Osteoblast (primary cell): ENCODE data around the gene SKP2. TPM values are rescaled to one million over a fixed set of nuclear protein-coding genes. Genes with fewer than 3 reads are reported as not detected.

Experiments used
- DNase-seq: peaks from one replicate; pipeline ENCODE4 v3.0.0; 2011; ENCODE audit warnings: low spot score, mixed read lengths; ENCODE audit not compliant: insufficient read length; ENCODE audit errors: missing footprints
- H2AFZ ChIP-seq: 2 replicates; pipeline ENCODE4 v1.6.0; 2011; ENCODE audit warnings: mild to moderate bottlenecking, low read length
- H3K27ac ChIP-seq: 2 replicates; pipeline ENCODE4 v1.5.1; 2011; ENCODE audit warnings: mild to moderate bottlenecking, low read depth, low read length, moderate library complexity
- H3K27me3 ChIP-seq: 2 replicates; pipeline ENCODE4 v1.6.0; 2012; ENCODE audit warnings: mild to moderate bottlenecking, control low read depth, inconsistent platforms, low read length, moderate library complexity; ENCODE audit not compliant: insufficient read depth
- H3K36me3 ChIP-seq: 2 replicates; pipeline ENCODE4 v1.5.1; 2011; ENCODE audit warnings: mild to moderate bottlenecking, low read length, control low read depth, moderate library complexity; ENCODE audit not compliant: insufficient read depth
- H3K4me1 ChIP-seq: 2 replicates; pipeline ENCODE4 v1.5.1; 2011; ENCODE audit warnings: mild to moderate bottlenecking, low read length, control low read depth, moderate library complexity; ENCODE audit not compliant: insufficient read depth
- H3K4me2 ChIP-seq: 2 replicates; pipeline ENCODE4 v1.6.0; 2011; ENCODE audit warnings: mild to moderate bottlenecking, low read length; ENCODE audit not compliant: insufficient read depth
- H3K4me3 ChIP-seq: fragments of 200-600 bp; sonication (generic); 3 replicates; pipeline ENCODE4 v1.5.1; 2012; ENCODE audit warnings: mild to moderate bottlenecking, low read length, inconsistent platforms; ENCODE audit not compliant: insufficient read depth
- H3K79me2 ChIP-seq: 2 replicates; pipeline ENCODE4 v1.6.0; 2012; ENCODE audit warnings: mild to moderate bottlenecking, low read length, control low read depth, inconsistent platforms; ENCODE audit not compliant: insufficient read depth
- H3K9me3 ChIP-seq: 2 replicates; pipeline ENCODE4 v1.5.1; 2011; ENCODE audit warnings: low read depth, low read length, control low read depth
- H4K20me1 ChIP-seq: 2 replicates; pipeline ENCODE4 v1.6.0; 2012; ENCODE audit warnings: mild to moderate bottlenecking, low read length, control low read depth; ENCODE audit not compliant: insufficient read depth
- CTCF ChIP-seq: IDR thresholded peaks from 2 replicates; pipeline ENCODE4 v1.5.1; 2011; ENCODE audit warnings: mild to moderate bottlenecking, low read depth, low read length, moderate library complexity; ENCODE audit errors: extremely low read depth
- total RNA-seq: library from RNA; depleted of rRNA; stranded (reverse); fragments of >200 nt; gene quantifications from 2 replicates; pipeline ENCODE4 v1.2.3, GENCODE V29; 2012

Gene SKP2
- total RNA-seq, 1 donor = 20.6 TPM

DNA sequence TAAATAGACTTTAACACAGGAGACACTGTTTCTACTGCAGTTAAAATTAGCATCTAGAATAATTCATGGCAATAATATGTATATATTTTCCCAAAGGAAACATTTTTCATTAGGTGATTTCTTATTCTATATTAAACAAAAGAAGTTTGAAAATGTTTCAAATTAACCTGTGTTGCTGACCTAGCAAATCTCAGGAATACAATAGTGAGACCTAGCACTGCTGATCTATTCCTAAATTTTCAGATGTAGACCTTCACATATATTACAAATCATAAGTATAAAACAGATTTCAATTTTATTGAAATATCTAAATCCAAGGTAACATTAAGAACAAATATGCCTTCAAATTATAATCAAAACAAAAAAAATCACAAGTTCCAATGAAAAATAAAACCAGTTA, 15.3 kb upstream of the SKP2 start:
- no peaks in the 10 kb centered on the region for H4K20me1 ChIP-seq
- no peak for DNase-seq
- H3K27ac ChIP-seq = no peak overlapping the region
- H3K4me3 ChIP-seq = no peak overlapping the region
- TF ChIP-seq CTCF = no peak
- no peaks in the 10 kb centered on the region for H3K27me3 ChIP-seq
- H2AFZ ChIP-seq = no peak overlapping the region
- H3K4me2 ChIP-seq = no peak overlapping the region
- no peaks in the 10 kb centered on the region for H3K4me1 ChIP-seq
- no peaks in the 10 kb centered on the region for H3K79me2 ChIP-seq
- no peaks in the 10 kb centered on the region for H3K9me3 ChIP-seq
- peaks cover 12% of the 10 kb centered on the region for H3K36me3 ChIP-seq

- no peak overlapping the region for H3K27ac ChIP-seq
- TF ChIP-seq CTCF = no peak
- no peak overlapping the region for H3K4me2 ChIP-seq
- H4K20me1 ChIP-seq = no peaks in the 10 kb centered on the region
- H2AFZ ChIP-seq = no peak overlapping the region
- no peaks in the 10 kb centered on the region for H3K27me3 ChIP-seq
- no peaks in the 10 kb centered on the region for H3K9me3 ChIP-seq
- no peaks in the 10 kb centered on the region for H3K4me1 ChIP-seq
- peaks cover 12% of the 10 kb centered on the region for H3K36me3 ChIP-seq
- DNase-seq = no peak
- H3K4me3 ChIP-seq = no peak overlapping the region
- no peaks in the 10 kb centered on the region for H3K79me2 ChIP-seq
Measured at GRCh38 chr5:36138900-36139683, 12.8 kb upstream of the SKP2 start.

DNA sequence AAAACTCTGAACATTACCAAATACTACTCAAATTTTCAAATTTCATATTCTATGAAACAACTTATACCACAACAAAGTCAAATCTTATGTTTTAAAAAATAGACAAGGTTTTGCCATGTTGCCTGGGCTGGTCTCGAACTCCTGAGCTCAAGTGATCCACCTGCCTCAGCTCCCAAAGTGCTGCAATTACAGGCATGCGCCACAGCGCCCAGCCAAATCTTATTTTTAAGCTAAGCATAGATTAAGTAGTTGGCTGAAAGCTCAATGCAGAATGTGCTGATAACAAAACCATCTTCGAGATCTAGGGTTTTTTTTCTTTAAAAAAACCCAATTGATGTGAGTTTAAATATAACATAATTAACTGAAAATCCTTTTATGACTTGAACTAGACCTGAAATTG, 6.6 kb upstream of the SKP2 start:
- no peak for DNase-seq
- Histone ChIP-seq H3K27ac (no peak overlapping the region), H2AFZ (no peak overlapping the region), H3K4me3 (no peak overlapping the region), H3K4me1 (peaks cover 10% of the 10 kb centered on the region), H3K36me3 (peaks cover 2% of the 10 kb centered on the region), H3K4me2 (no peak overlapping the region), H3K9me3 (no peaks in the 10 kb centered on the region), H3K27me3 (no peaks in the 10 kb centered on the region), H4K20me1 (no peaks in the 10 kb centered on the region), H3K79me2 (peaks cover 24% of the 10 kb centered on the region)
- no peak for TF ChIP-seq CTCF

GRCh38 chr5:36146390-36146789, 5.5 kb upstream of the SKP2 start:
- no peak for DNase-seq
- no peak for TF ChIP-seq CTCF
- peaks cover 13% of the 10 kb centered on the region for H3K4me1 ChIP-seq
- no peak overlapping the region for H3K4me2 ChIP-seq
- H3K9me3 ChIP-seq = no peaks in the 10 kb centered on the region
- no peaks in the 10 kb centered on the region for H4K20me1 ChIP-seq
- no peak overlapping the region for H3K4me3 ChIP-seq
- no peaks in the 10 kb centered on the region for H3K27me3 ChIP-seq
- H2AFZ ChIP-seq = no peak overlapping the region
- peaks cover 33% of the 10 kb centered on the region for H3K79me2 ChIP-seq
- H3K36me3 ChIP-seq = no peaks in the 10 kb centered on the region
- H3K27ac ChIP-seq = no peak overlapping the region
